ENCODE results near the gene MAGI3.
"Not testable (repeated sequence)": the region's sequence is repeated elsewhere in the genome, so short reads cannot be mapped to it uniquely, and the experiment has no call there.

MAGI3 gene

GRCh38 chr1:113394863-113395259 lies 4.5 kb downstream of the MAGI3 start:
- no peak overlapping the region for H3K27ac ChIP-seq
- no peak overlapping the region for H3K4me3 ChIP-seq

- H3K4me3 ChIP-seq, result no peak overlapping the region
- no peak overlapping the region for H3K27ac ChIP-seq
Measured at GRCh38 chr1:113396102-113396501, 5.8 kb downstream of the MAGI3 start.

GRCh38 chr1:113396585-113396984 lies 6.3 kb downstream of the MAGI3 start:
- H3K27ac ChIP-seq, result no peak overlapping the region
- no peak overlapping the region for H3K4me3 ChIP-seq

- Histone ChIP-seq H3K4me3 (no peak overlapping the region), H3K27ac (no peak overlapping the region)
Measured at GRCh38 chr1:113399062-113399583, 8.8 kb downstream of the MAGI3 start.

- no peak overlapping the region for H3K27ac ChIP-seq
Measured at GRCh38 chr1:113401067-113401466, 10.8 kb downstream of the MAGI3 start.

GRCh38 chr1:113401728-113402127 lies 11.4 kb downstream of the MAGI3 start:
- H3K27ac ChIP-seq, result no peak overlapping the region

More at GRCh38 chr1:113401067-113401466, 10.8 kb downstream of the MAGI3 start:
- no peak overlapping the region for H3K4me3 ChIP-seq

GRCh38 chr1:113403065-113403464 lies 12.8 kb downstream of the MAGI3 start:
- Histone ChIP-seq H3K4me3 (no peak overlapping the region), H3K27ac (no peak overlapping the region)

More at GRCh38 chr1:113401728-113402127, 11.4 kb downstream of the MAGI3 start:
- H3K4me3 ChIP-seq, result no peak overlapping the region

- H3K27ac ChIP-seq, result no peak overlapping the region
- H3K4me3 ChIP-seq, result no peak overlapping the region
Measured at GRCh38 chr1:113405573-113405972, 15.3 kb downstream of the MAGI3 start.

GRCh38 chr1:113406149-113406548 lies 15.8 kb downstream of the MAGI3 start:
- not testable (repeated sequence) for H3K27ac ChIP-seq, H3K4me3 ChIP-seq

GRCh38 chr1:113409363-113409762 lies 19.0 kb downstream of the MAGI3 start:
- H3K27ac ChIP-seq, result no peak overlapping the region

GRCh38 chr1:113412020-113412419 lies 21.7 kb downstream of the MAGI3 start:
- not testable (repeated sequence) for H3K27ac ChIP-seq, H3K4me3 ChIP-seq

More at GRCh38 chr1:113409363-113409762, 19.0 kb downstream of the MAGI3 start:
- no peak overlapping the region for H3K4me3 ChIP-seq

GRCh38 chr1:113415310-113416070 lies 25.2 kb downstream of the MAGI3 start:
- H3K4me3 ChIP-seq, result no peak overlapping the region
- no peak overlapping the region for H3K27ac ChIP-seq

GRCh38 chr1:113416071-113416470 lies 25.8 kb downstream of the MAGI3 start:
- not testable (repeated sequence) for H3K4me3 ChIP-seq, H3K27ac ChIP-seq

- Histone ChIP-seq H3K4me3 (no peak overlapping the region), H3K27ac (no peak overlapping the region)
Measured at GRCh38 chr1:113416496-113416895, 26.2 kb downstream of the MAGI3 start.

GRCh38 chr1:113422315-113423068 lies 32.2 kb downstream of the MAGI3 start:
- no peak overlapping the region for H3K4me3 ChIP-seq
- H3K27ac ChIP-seq, result no peak overlapping the region

- no peak overlapping the region for H3K27ac ChIP-seq
Measured at GRCh38 chr1:113423826-113424225, 33.5 kb downstream of the MAGI3 start.

GRCh38 chr1:113429461-113430153 lies 39.3 kb downstream of the MAGI3 start:
- Histone ChIP-seq H3K4me3 (no peak overlapping the region), H3K27ac (no peak overlapping the region)

More at GRCh38 chr1:113423826-113424225, 33.5 kb downstream of the MAGI3 start:
- H3K4me3 ChIP-seq, result no peak overlapping the region

- Histone ChIP-seq H3K4me3 (no peak overlapping the region), H3K27ac (no peak overlapping the region)
Measured at GRCh38 chr1:113433184-113433583, 42.9 kb downstream of the MAGI3 start.

- H3K27ac ChIP-seq, result no peak overlapping the region
Measured at GRCh38 chr1:113434081-113434873, 44.0 kb downstream of the MAGI3 start.

GRCh38 chr1:113434874-113435175 lies 44.5 kb downstream of the MAGI3 start:
- no peak overlapping the region for H3K27ac ChIP-seq
- H3K4me3 ChIP-seq, result no peak overlapping the region

More at GRCh38 chr1:113434081-113434873, 44.0 kb downstream of the MAGI3 start:
- no peak overlapping the region for H3K4me3 ChIP-seq

All from skin epidermis (tissue), 12 donors.